ENCODE measurements around the gene ST3GAL4. TPM values are rescaled to one million over a fixed set of nuclear protein-coding genes. Genes with fewer than 3 reads are reported as not detected.

Gene ST3GAL4
- total and polyA plus RNA-seq, 7 donors, result 43.1 to 336 (median 69.2) TPM

- no peak for DNase-seq
Observed at GRCh38 chr11:126341760-126342161, 13.7 kb upstream of the ST3GAL4 start.

GRCh38 chr11:126343051-126343450, 12.4 kb upstream of the ST3GAL4 start:
- WGBS, 2 donors, result 96% methylated on average over 16 of the region's 16 CpGs
- Histone ChIP-seq H3K4me3 (no peak overlapping the region), H3K36me3 (peaks cover 0 to 55% (median 11%) of the 10 kb centered on the region in 4 donors), H3K9me3 (no peaks in the 10 kb centered on the region), H3K4me1 (peaks cover 0 to 20% (median 13%) of the 10 kb centered on the region in 4 donors), H3K27me3 (no peaks in the 10 kb centered on the region), H3K27ac (no peak overlapping the region)
- intact Hi-C loops (cut with DNase I), result no loop called here
- DNase-seq, result no peak
- no peak for TF ChIP-seq EP300 (IDR thresholded peaks at IDR 0.05)
- TF ChIP-seq POLR2AphosphoS5 (IDR thresholded peaks at IDR 0.05), result no peak
- TF ChIP-seq CTCF (IDR thresholded peaks at IDR 0.05), result no peak
- TF ChIP-seq POLR2A (IDR thresholded peaks at IDR 0.05), result no peak

More at GRCh38 chr11:126341760-126342161, 13.7 kb upstream of the ST3GAL4 start:
- H3K4me1 ChIP-seq, result peaks cover 0 to 17% (median 9%) of the 10 kb centered on the region in 4 donors
- H3K27me3 ChIP-seq, result no peaks in the 10 kb centered on the region
- TF ChIP-seq CTCF (IDR thresholded peaks at IDR 0.05) (no peak), EP300 (IDR thresholded peaks at IDR 0.05) (no peak)
- intact Hi-C loops (cut with DNase I), result no loop called here
- peaks cover 0 to 55% (median 11%) of the 10 kb centered on the region in 4 donors for H3K36me3 ChIP-seq
- H3K9me3 ChIP-seq, result no peaks in the 10 kb centered on the region
- WGBS, 2 donors, result 73 to 77% methylated on average over 3 of the region's 3 CpGs
- H3K4me3 ChIP-seq, result no peak overlapping the region
- no peak overlapping the region for H3K27ac ChIP-seq

GRCh38 chr11:126344141-126345080, 11.1 kb upstream of the ST3GAL4 start:
- peaks cover 0 to 44% (median 8%) of the 10 kb centered on the region in 4 donors for H3K36me3 ChIP-seq
- no peak for DNase-seq
- no peak overlapping the region for H3K27ac ChIP-seq
- no peak overlapping the region for H3K4me3 ChIP-seq
- H3K27me3 ChIP-seq, result no peaks in the 10 kb centered on the region
- H3K9me3 ChIP-seq, result no peaks in the 10 kb centered on the region
- peaks cover 0 to 34% (median 23%) of the 10 kb centered on the region in 4 donors for H3K4me1 ChIP-seq
- intact Hi-C loops (cut with DNase I), result no loop called here
- TF ChIP-seq POLR2AphosphoS5 (IDR thresholded peaks at IDR 0.05), result no peak
- TF ChIP-seq CTCF (IDR thresholded peaks at IDR 0.05), result no peak
- no peak for TF ChIP-seq EP300 (IDR thresholded peaks at IDR 0.05)
- TF ChIP-seq POLR2A (IDR thresholded peaks at IDR 0.05), result no peak
- WGBS, 2 donors, result 88 to 89% methylated on average over 11 of the region's 11 CpGs

- 96 to 98% methylated on average over 16 of the region's 16 CpGs for WGBS, 2 donors
- intact Hi-C loops (cut with DNase I), result no loop called here
- Histone ChIP-seq H3K27me3 (no peaks in the 10 kb centered on the region), H3K9me3 (no peaks in the 10 kb centered on the region), H3K4me1 (peaks cover 0 to 33% (median 26%) of the 10 kb centered on the region in 4 donors), H3K4me3 (no peak overlapping the region), H3K36me3 (peaks cover 0 to 42% (median 8%) of the 10 kb centered on the region in 4 donors), H3K27ac (peak overlapping the region in 3 of 4 donors; percentile 44 to 63 (median 46))
- TF ChIP-seq POLR2A (IDR thresholded peaks at IDR 0.05) (no peak), POLR2AphosphoS5 (IDR thresholded peaks at IDR 0.05) (no peak), EP300 (IDR thresholded peaks at IDR 0.05) (no peak)
- no peak for DNase-seq
Observed at GRCh38 chr11:126345283-126345682, 10.2 kb upstream of the ST3GAL4 start.

Measured in sigmoid colon (tissue), 7 donors.